DMS53 treated with DMSO at 0.1 percent for 48 hours (cell line): Measurements from ENCODE around the gene ANLN.

Experiments
- DNase-seq: peaks from one replicate; lab custom pipeline; 2025; ENCODE audit not compliant: unreplicated experiment; lab: John Stamatoyannopoulos, UW

The ANLN gene, protein sequence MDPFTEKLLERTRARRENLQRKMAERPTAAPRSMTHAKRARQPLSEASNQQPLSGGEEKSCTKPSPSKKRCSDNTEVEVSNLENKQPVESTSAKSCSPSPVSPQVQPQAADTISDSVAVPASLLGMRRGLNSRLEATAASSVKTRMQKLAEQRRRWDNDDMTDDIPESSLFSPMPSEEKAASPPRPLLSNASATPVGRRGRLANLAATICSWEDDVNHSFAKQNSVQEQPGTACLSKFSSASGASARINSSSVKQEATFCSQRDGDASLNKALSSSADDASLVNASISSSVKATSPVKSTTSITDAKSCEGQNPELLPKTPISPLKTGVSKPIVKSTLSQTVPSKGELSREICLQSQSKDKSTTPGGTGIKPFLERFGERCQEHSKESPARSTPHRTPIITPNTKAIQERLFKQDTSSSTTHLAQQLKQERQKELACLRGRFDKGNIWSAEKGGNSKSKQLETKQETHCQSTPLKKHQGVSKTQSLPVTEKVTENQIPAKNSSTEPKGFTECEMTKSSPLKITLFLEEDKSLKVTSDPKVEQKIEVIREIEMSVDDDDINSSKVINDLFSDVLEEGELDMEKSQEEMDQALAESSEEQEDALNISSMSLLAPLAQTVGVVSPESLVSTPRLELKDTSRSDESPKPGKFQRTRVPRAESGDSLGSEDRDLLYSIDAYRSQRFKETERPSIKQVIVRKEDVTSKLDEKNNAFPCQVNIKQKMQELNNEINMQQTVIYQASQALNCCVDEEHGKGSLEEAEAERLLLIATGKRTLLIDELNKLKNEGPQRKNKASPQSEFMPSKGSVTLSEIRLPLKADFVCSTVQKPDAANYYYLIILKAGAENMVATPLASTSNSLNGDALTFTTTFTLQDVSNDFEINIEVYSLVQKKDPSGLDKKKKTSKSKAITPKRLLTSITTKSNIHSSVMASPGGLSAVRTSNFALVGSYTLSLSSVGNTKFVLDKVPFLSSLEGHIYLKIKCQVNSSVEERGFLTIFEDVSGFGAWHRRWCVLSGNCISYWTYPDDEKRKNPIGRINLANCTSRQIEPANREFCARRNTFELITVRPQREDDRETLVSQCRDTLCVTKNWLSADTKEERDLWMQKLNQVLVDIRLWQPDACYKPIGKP

DNA sequence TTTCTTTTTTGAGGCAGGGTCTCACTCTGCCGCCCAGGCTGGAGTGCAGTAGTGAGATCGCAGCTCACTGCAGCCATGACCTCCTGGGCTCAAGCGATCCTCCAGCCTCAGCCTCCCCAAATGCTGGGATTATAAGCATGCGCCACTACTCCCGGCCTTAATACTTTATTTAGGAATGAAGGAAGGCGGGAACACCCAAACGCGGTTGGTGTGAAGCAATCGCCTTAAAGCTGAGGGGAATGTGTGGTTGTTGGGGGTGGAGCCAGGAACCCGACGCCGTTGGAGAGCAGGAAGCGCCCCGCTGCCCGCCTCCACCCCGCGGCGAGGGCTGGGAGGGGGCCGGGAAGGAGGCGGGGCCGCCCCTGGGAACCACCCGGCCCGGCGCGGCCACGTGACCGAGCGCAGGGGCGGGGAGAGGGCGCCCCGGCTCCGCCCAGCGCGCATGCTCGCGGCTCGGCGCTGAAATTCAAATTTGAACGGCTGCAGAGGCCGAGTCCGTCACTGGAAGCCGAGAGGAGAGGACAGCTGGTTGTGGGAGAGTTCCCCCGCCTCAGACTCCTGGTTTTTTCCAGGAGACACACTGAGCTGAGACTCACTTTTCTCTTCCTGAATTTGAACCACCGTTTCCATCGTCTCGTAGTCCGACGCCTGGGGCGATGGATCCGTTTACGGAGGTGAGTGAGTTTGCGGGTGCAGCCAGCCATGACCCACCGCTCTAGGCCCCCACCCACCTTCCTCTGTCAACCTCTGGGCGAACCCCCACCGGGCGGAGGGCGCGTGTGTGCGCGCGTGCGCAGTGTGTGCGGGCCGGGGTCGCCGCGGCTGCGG, at the start of gene ANLN:
TSS of gene ANLN (plus strand) at position 492 of the 828 bp plus-strand sequence. CDS start at position 657, 165 bp downstream.
- peak; percentile 78 for DNase-seq

DNA sequence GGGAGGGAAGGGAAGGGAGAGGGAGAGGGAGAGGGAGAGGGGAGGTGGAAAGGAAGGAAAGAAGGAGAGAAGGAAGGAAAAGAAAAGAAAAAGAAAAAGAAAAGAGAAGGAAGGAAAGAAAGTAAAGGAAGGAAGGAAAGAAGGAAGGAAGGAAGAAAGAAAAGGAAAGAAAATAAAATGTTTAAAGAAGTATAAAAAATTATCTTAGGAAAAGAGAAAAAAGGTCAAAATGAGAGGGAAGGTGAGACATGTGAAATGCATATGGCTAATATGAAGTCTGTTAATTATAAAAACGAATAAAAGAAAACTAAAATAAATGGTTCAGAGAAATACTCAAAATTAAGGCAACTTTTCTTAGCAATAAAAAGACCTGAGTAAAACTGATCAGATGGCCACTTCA, 46.1 kb upstream of the ANLN start:
- no peak for DNase-seq

DNA sequence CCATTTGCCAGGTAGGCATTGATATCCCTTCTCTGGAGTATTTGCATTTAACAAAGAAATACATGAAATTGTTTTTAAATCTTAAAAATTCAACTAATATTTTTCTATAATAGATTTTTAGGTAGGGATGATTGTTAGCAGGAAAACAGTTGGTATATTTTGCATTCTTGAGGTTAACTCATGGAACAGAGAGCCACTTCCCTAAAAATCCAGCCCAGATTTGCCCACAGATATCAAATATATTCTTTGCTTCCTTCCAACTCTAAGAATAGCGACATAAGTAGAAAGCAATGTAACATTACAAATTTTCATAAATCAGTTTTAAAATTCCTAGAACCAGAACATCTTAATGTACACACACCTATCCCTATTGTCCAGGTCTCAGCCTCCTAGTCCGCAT, 45.0 kb upstream of the ANLN start:
- DNase-seq, result no peak

DNA sequence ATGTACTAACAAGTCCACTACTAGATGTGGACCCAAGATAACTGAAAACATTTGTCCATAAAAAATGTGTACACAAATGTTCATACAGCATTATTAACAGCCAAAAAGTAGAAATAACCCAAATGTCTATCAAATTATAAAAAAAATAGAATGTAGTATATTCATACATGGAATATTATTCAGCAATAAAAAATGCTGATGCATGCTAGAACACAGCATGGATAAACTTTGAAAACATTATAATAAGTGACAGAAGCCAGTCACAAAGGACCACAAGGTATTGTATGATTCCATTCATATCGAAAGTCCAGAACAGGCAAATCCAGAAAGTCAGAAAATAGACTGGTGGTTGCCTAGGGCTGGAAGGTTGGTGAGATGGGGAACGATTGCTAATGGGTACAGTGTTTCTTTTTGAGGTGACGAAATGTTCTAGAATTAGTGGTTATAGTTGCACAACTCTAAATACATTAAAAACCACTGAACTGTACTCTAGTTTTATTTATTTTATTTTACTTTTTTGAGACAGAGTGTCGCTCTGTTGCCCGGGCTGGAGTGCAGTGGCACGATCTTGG, 43.3 kb upstream of the ANLN start:
- DNase-seq, result no peak

DNA sequence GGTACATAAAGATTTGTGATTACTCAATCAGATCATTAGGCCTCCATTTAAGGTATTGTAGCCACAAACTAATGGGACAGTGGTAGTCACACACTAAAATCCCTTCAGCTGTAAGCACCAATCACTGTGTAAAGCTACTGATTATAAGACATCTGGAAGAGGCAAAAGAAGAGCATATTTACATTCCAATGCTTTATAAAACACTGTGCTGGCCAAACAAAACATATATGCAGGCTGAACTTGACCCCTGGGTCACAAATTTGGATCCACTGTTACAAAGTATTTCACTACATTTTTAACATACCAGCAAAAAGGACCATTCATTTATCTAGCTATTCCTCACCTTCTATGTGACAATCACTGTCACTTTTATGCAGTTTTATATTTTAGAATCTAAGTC, 41.4 kb upstream of the ANLN start:
- no peak for DNase-seq

DNA sequence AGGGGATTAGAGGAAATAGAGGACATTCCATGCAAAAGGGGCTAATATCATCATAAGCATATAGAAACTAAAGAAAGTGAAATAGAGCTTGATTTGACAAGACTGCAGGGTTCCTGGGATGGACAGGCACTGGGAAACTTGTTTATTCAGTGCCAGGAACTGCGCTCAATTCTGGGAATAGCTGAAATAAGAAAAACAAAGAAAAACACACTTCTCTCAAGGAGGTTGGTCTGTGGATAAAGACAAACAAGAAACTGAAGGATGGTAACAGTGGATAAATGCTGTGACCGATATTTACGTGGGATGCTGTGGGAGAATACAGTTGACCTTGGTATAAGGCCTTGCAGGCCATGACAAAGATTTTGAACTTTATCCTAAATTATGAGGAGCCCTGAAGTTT, 40.9 kb upstream of the ANLN start:
- DNase-seq, result no peak

DNA sequence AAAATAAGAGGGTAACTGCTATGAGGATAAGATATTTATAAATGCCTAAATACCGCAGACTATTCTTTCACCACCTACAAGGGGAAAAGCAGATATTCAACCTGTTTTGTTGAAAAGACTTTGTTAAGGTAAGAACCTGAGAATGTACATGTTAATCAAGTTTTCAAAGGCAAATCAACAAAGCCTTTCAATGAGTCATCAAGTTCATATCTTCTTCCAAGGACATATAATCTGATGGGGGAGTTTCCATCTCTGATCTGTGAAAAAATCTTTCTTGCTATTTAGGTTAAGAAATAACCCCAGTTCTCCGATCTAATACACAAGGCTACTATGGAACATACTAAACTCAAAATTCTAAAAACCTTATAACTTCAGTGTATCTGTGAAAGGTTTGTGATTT, 40.0 kb upstream of the ANLN start:
- DNase-seq, result no peak

DNA sequence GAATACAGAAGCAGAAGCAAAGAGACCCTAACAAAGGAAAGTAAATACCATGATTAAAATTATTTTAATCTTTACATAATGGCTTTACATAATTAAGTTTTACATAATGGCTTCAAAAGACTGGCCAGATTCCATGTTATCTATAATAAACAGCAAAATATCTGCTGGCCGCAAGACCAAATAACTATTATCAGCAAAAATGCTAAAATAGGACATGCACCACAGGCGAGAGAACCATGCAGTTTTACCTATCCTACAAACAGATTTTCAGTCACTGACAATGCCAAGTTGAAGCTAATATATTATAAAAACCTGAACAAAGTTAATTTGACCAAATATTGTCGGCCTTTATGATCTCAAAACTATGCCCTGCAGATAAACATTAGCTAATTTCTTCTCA, 34.2 kb upstream of the ANLN start:
- DNase-seq, result no peak

DNA sequence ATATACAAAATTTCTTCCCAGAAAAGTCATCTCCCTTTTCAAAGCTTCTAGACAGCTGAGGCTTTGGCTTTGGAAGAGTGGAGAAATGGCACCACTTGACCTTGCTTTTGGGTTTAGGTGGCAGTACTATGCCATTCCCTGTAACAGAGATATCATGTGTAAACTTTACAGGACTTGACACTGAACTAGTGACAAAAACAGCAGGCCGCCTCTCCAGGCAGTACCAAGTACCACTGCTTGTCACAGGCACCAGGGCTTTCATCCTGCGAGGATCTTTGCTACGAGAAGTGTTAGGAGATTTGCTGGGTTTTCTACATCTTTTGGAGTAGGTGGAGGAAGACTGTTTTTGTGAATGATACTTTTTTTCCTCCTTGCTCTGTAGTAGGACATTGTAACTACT, 32.6 kb upstream of the ANLN start:
- DNase-seq, result no peak

DNA sequence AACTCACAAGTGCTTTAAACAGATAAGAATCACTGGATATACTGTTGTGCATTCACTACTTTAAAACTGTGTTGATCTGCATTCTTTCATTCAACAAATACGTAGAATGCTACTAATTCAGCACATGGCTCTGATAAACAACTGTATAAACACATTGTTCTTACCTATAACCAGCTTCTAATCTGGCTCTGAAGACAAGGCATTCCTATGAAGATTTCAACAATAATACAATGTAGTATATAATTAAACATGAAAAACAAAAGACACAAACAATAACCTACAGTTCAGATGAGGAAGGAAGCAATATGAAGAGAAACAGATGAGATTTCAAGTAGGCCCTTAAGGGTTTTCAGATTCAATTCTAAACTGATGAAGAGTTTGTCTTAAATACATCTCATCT, 31.1 kb upstream of the ANLN start:
- no peak for DNase-seq

DNA sequence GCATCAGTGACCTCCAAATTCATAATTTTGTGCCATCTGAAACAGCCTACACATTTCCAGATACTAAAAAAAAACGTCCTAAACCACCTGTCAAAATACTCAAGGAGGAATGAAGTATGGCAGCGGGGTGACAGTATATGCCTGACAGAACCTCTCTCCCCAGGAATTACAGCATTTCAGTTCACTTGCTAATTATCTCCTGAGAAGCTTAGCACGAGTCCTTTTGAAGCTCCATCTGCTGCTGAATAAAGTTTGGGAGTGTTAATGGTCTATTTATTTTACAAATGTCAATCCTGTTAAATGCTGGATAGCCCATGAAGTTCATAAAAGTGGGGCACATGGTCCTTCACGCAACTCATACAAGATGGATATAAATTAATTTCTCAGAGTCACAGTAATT, 29.4 kb upstream of the ANLN start:
- no peak for DNase-seq

DNA sequence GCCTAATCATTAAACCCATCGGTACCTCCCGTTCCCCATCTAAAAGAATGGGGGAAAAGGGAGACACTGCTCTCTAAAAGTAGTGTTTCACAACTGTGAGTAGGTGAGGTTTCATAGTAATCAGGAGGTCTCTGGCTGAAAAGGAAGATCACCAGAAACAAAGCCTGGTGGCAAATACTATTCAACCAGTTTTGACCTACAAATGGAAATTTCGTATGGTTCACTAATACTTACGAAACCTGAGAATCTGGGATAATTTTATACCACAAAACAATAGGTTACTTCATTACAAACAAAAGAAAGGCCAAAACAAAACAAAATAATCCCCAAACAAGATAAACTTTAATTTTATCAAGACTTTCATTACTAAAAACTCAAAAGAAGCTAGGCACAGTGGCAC, 28.4 kb upstream of the ANLN start:
- DNase-seq, result no peak

DNA sequence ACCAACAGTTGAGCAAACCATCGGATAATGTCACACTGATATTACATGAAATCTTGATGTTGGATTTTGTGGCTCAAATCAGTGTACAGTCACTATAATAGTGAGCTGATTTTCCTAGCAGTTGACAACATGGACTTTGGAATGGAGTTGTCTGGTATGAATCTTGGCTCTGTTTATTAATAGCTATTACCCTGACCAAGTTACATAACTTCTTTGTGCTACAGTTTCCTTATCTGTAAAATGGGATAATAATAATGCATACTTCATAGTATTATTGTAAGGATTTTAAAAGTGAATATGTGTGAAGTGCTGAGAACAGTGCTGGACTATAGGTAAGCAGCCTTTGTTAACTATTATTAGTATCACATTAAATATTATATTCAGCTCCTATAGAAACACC, 26.1 kb upstream of the ANLN start:
- no peak for DNase-seq

DNA sequence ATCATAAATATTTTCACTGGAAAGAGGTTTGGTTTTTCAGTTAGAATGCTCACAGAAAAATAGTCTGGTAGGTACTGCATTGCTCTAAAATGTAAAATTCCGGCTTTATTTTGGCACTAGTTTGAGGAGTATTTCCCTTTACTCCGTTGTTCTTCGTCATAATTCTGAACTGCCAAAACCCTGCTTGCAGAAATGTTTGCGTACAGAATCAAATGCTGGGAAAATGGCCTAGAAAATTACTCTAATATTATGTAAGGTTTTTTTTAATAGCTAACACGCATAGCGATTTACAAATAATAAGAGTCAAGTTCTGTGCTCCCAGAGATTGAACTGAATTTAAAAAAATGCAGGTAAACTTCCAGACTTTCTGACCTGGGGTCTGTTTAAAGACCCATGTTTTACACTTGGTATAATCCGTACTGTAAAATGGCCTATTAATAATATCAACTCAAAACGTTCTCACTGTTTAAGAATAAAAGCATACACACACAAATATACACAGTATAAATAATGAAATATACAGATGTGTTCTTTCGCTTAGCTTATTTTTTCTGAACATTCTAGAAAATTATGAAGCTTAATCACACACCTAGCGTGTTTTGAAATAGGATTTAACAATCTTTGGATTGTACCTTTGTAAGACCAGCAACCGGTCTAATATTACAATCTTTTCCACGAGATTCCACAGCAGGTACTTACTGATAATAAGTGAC, 23.5 kb upstream of the ANLN start:
- no peak for DNase-seq

DNA sequence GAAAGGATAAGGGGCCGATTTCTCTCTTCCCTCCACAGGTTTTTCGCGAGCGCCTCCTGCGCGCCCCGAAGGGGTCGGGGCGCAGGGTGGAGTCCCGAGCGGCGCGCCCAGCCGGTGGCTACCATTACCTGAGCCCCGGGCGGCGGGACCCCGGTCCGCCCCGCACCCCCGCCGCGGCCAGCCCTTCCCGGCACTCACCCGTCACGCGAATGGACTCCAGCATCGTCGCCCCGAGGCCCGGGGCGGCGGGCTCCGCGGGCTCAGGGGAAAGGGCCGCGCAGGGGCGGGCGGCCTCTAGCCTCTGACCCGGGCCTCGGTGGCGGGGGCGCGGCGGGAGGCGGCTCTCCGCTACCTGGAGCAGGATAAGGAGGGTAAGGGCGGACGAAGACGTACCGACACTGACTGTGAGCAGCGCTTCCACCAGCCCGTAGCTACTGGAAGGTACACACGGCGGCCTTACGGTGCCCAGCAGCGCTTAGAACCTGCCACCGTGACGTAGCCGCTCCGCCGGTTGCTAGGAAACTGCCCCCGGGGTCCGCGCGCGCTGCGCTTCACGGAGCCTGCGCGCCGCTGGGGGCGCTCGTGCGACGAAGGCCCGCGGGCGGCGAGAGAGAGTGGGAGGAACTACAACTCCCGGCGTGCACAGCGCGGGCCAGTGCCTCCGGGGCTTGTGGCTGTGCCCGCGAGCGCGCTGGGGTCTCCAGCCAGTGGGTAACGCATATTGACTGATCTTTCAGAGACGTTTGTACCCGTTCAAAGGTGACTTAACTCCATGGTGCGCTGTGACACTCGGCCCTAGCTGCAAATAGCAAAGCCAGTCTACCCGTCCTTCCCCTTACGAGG, 22.7 kb upstream of the ANLN start:
- peak; percentile 84 for DNase-seq

DNA sequence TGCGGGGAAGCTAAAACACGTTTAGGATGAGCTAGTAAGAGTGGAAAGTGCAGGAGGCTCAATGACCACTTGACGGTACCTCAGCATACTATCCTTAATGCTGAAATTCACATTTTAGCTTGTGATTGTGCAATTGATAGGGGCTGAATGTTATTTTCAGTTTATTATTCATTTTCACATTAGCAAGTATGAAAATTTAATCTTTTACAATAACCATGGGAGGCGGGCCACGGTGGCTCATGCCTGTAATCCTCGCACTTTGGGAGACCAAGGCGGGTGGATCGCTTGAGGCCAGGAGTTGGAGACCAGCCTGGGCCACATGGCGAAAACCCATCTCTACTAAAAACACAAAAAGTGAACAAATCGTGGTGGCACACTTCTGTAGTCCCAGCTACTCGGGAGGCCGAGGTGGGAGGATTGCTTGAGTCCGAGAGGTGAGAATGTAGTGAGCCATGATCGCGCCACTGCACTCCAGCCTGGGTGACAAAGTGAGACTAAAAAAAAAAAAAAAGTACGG, 22.0 kb upstream of the ANLN start:
- DNase-seq, result no peak

DNA sequence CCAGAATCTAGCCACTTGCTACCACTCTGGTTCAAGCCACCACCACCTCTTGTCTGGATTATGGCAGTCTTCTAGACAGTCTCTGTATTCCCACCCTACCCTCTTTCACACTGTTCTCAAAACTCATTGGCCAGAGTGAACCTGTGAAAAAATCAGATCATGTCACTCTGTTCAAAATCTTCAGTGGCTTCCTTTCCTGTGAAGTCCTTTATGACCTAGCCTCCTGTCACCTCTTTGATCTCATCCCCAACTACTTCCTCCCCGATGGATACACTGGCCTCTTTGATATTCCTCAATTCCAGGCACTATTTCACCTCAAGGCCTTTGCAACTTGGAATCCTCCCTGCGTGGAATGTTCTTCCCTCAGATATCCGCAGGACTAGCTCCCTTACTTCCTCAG, 21.2 kb upstream of the ANLN start:
- DNase-seq, result no peak

DNA sequence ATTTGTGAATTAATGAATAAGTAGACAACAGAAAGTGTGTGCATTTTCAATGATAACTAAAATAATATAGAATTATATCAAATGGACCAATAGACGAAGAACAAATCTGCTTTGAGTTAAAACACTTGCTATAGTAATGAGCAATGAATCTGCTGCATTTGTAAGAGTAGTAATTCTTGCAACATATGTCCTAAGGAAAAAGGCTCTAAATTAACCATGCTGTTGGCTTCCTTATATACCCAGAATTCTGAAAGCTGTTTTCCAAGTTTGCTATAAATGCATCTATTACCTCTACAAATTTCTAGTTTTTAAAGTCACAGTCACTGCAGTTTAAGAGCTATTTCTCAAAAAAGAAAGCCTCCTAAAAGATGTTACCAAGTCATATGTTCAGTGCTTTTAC, 20.5 kb upstream of the ANLN start:
- DNase-seq, result no peak

DNA sequence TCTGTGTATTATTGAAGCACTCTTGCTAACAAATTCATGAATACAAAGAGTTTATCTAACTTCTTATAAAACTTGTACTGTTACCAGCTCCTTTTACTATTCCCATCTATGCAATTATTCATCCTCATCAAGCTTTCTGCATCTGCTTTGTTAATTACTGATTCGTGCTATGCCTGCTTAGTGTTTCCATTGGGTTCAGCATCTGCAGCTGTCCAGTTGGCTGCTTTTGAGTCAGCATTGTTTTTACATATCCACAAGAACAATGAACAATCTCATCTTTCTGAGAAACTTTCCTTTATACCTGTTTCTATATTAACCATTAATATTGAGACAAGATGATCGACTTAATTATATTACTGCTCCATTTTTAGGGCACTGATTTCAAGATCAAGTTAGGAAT, 19.6 kb upstream of the ANLN start:
- no peak for DNase-seq
